Endothelial cell of umbilical vein (primary cell): ENCODE data around the gene NPPA. TPM values are rescaled to one million over a fixed set of nuclear protein-coding genes. Genes with fewer than 3 reads are reported as not detected.
"Not testable (repeated sequence)": the region's sequence is repeated elsewhere in the genome, so short reads cannot be mapped to it uniquely, and the experiment has no call there.

Source experiments
- Bru-seq: library from RNA; stranded (reverse); fragments of 400-500 nt; gene quantifications from one replicate; lab custom pipeline; 2021; lab: Mats Ljungman, UMichigan
- BruChase-seq, 2 experiments: library from RNA; stranded (reverse); fragments of 400-500 nt; gene quantifications; one replicate each; lab custom pipeline; 2021; lab: Mats Ljungman, UMichigan
- BruUV-seq: library from RNA; stranded (reverse); fragments of 400-500 nt; replicated peaks from 2 replicates; lab custom pipeline; 2021; lab: Mats Ljungman, UMichigan
- CTCF ChIA-PET: fragments of 300-600, 350-600 bp; sonication (Branson Sonifier 250); formaldehyde crosslinking; loops from one replicate; lab custom pipeline; 2021; ENCODE audit warnings: antibody characterized with exemption, inconsistent platforms; lab: Charles Lee
- POLR2A ChIA-PET: fragments of 300-600, 350-600 bp; sonication (Branson Sonifier 250); formaldehyde crosslinking; loops from one replicate; lab custom pipeline; 2021; ENCODE audit warnings: antibody characterized with exemption, inconsistent platforms; lab: Charles Lee
- DNase-seq: peaks from one replicate; pipeline ENCODE4 v3.0.0-alpha.2; 2011; ENCODE audit warnings: low read depth, low spot score
- FAIRE-seq: peaks from 2 replicates; lab custom pipeline; 2011; peaks lifted over from hg19 to GRCh38; lab: Jason Lieb, UNC
- H2AFZ ChIP-seq: 2 replicates; pipeline ENCODE4 v1.6.0; 2012; ENCODE audit warnings: low read depth, low read length, control low read depth, inconsistent platforms
- H3K27ac ChIP-seq: 2 replicates; pipeline ENCODE4 v1.5.1; 2011; ENCODE audit warnings: low read depth, mild to moderate bottlenecking, control low read depth, low read length, moderate library complexity; ENCODE audit not compliant: insufficient read depth
- H3K27me3 ChIP-seq, 2 experiments: 2 replicates each; pipeline versions ENCODE4 v1.6.0 to v1.6.1; 2011; ENCODE audit warnings: low read length in 2 of 2, mixed read lengths in 1 of 2; ENCODE audit not compliant: control insufficient read depth in 2 of 2, insufficient read depth in 2 of 2
- H3K36me3 ChIP-seq, 2 experiments: 2 replicates in 1 of 2; 3 replicates in 1 of 2; pipeline ENCODE4 v1.5.1; 2011; ENCODE audit warnings: low read length in 2 of 2, mild to moderate bottlenecking in 1 of 2, moderate library complexity in 1 of 2; ENCODE audit not compliant: control insufficient read depth in 2 of 2, insufficient read depth in 2 of 2; ENCODE audit errors: extremely low read depth in 1 of 2
- H3K4me1 ChIP-seq: 3 replicates; pipeline ENCODE4 v1.5.1; 2011; ENCODE audit warnings: mild to moderate bottlenecking, low read length; ENCODE audit not compliant: control insufficient read depth, insufficient read depth; ENCODE audit errors: extremely low read depth
- H3K4me2 ChIP-seq: 2 replicates; pipeline ENCODE4 v1.6.1; 2011; ENCODE audit warnings: low read length, control low read depth, mixed read lengths; ENCODE audit not compliant: insufficient read depth
- H3K4me3 ChIP-seq, 3 experiments: fragments of 200-600 bp in 1 of 3; sonication (generic), shearing (Covaris generic) in 1 of 3; replicated peaks in 1 of 3; 2 replicates each; pipeline ENCODE4 v1.5.1; 2011 to 2016; ENCODE audit warnings: control low read depth in 3 of 3, low read length in 3 of 3, mild to moderate bottlenecking in 2 of 3, inconsistent platforms in 1 of 3, low read depth in 1 of 3, moderate library complexity in 1 of 3; ENCODE audit not compliant: insufficient read depth in 1 of 3
- H3K79me2 ChIP-seq: 2 replicates; pipeline ENCODE4 v1.6.0; 2012; ENCODE audit warnings: low read length, inconsistent platforms; ENCODE audit not compliant: control insufficient read depth, insufficient read depth
- H3K9ac ChIP-seq: replicated peaks from 2 replicates; pipeline ENCODE3; 2011; ENCODE audit warnings: low read length, control low read depth; ENCODE audit not compliant: insufficient read depth; ENCODE audit errors: extremely low read depth
- H3K9me1 ChIP-seq: replicated peaks from 3 replicates; pipeline ENCODE4 v1.6.0; 2011; ENCODE audit warnings: mild to moderate bottlenecking, low read length; ENCODE audit not compliant: control insufficient read depth, insufficient read depth; ENCODE audit errors: extremely low read depth
- H3K9me3 ChIP-seq: replicated peaks from 2 replicates; pipeline ENCODE4 v1.5.1; 2012; ENCODE audit warnings: low read length, inconsistent platforms; ENCODE audit not compliant: control insufficient read depth, insufficient read depth
- H4K20me1 ChIP-seq: replicated peaks from 2 replicates; pipeline ENCODE3; 2011; ENCODE audit warnings: mild to moderate bottlenecking, low read length; ENCODE audit not compliant: control insufficient read depth, insufficient read depth; ENCODE audit errors: extremely low read depth
- EZH2 ChIP-seq: IDR thresholded peaks from 2 replicates; pipeline ENCODE4 v1.6.1; 2012; ENCODE audit warnings: borderline replicate concordance, low read depth, mild to moderate bottlenecking, moderate library complexity, low read length, inconsistent platforms; ENCODE audit not compliant: severe bottlenecking
- FOS ChIP-seq: IDR thresholded peaks from 2 replicates; pipeline ENCODE4 v1.6.1; 2011; ENCODE audit warnings: mild to moderate bottlenecking, low read length, moderate library complexity, borderline replicate concordance; ENCODE audit not compliant: insufficient read depth
- GATA2 ChIP-seq: IDR thresholded peaks from 2 replicates; pipeline ENCODE4 v1.7.0; 2011; ENCODE audit warnings: low read depth, mild to moderate bottlenecking, moderate library complexity, mixed read lengths, low read length; ENCODE audit not compliant: insufficient read length, insufficient read depth
- JUN ChIP-seq: IDR thresholded peaks from 2 replicates; pipeline ENCODE4 v1.6.1; 2011; ENCODE audit warnings: borderline replicate concordance, low read depth; ENCODE audit not compliant: insufficient read length, insufficient read depth
- MYC ChIP-seq: IDR thresholded peaks from one replicate; pipeline ENCODE4 v1.6.1; 2011; ENCODE audit warnings: mild to moderate bottlenecking, low read depth, low read length
- POLR2A ChIP-seq: IDR thresholded peaks from 2 replicates; pipeline ENCODE4 v1.6.1; 2012; ENCODE audit warnings: low read depth, mild to moderate bottlenecking, control low read depth, low read length
- POLR2AphosphoS5 ChIP-seq: IDR thresholded peaks from 2 replicates; pipeline ENCODE4 v1.6.1; 2012; ENCODE audit warnings: low read depth, mild to moderate bottlenecking, control low read depth, low read length, moderate library complexity; ENCODE audit not compliant: insufficient read depth
- dilution Hi-C: fragments of 300-500 bp; cut with MboI; formaldehyde crosslinking; loops from one replicate; pipeline ENCODE4 v1.15.0; 2019; ENCODE audit warnings: low sequenced_read_pairs; ENCODE audit not compliant: extremely low pct_ligation_motif_present
- intact Hi-C: fragments of 100-400 bp; cut with micrococcal nuclease; formaldehyde crosslinking; loops from one replicate; pipeline ENCODE4 v1.10.0; 2022
- long read RNA-seq: library from polyadenylated mRNA; stranded (forward); transcript quantifications from one replicate; pipeline ENCODE4 v2.0.0, GENCODE V29; 2021
- polyA minus RNA-seq, 3 experiments: library from RNA; depleted of rRNA, polyadenylated mRNA; stranded (reverse); fragments of >200 nt; gene quantifications; 1 replicate in 1 of 3; 2 replicates in 2 of 3; pipeline ENCODE4 v1.2.3, GENCODE V29; 2011
- polyA plus RNA-seq, 4 experiments: library from polyadenylated mRNA; depleted of rRNA in 3 of 4; stranded (reverse) in 3 of 4; unstranded in 1 of 4; fragments of >200 nt; gene quantifications; 2 replicates each; pipeline versions ENCODE4 v1.2.1 to v1.2.3, GENCODE V29; 2011 to 2012; ENCODE audit warnings: missing spikeins in 1 of 4
- total RNA-seq: library from RNA; stranded (reverse); gene quantifications from 2 replicates; pipeline ENCODE4 v1.2.3, GENCODE V29; 2021
- TF ChIP-seq, protein P1 (sequence below): IDR thresholded peaks from 2 replicates; pipeline ENCODE4 v1.6.1; 2011; ENCODE audit not compliant: insufficient read depth, insufficient read length
- TF ChIP-seq, protein P2 (sequence below), 2 donors: IDR thresholded peaks; 1 replicate in 1 of 2; 2 replicates in 1 of 2; pipeline ENCODE4 v1.5.1; 2011; ENCODE audit warnings: low read length in 2 of 2, mild to moderate bottlenecking in 2 of 2, moderate library complexity in 2 of 2, control low read depth in 1 of 2, inconsistent platforms in 1 of 2, low read depth in 1 of 2; ENCODE audit not compliant: insufficient read depth in 1 of 2; ENCODE audit errors: extremely low read depth in 1 of 2

NPPA gene
- total RNA-seq, result not detected in 2 replicates
- not detected in 2 replicates for polyA plus RNA-seq
- not detected in 2 replicates for polyA plus RNA-seq (2011; cell fraction: cytosol; rRNA removed)
- not detected in 2 replicates for polyA plus RNA-seq (2011; cell fraction: nucleus; rRNA removed)
- polyA plus RNA-seq (2012), result 0.32 TPM in 1 of 2 replicates, not detected in the other
- not detected in 2 replicates for polyA minus RNA-seq
- not detected for polyA minus RNA-seq (2011; cell fraction: cytosol; rRNA and poly(A)+ RNA removed)
- not detected in 2 replicates for polyA minus RNA-seq (2011; cell fraction: nucleus; rRNA and poly(A)+ RNA removed)
- not detected for Bru-seq, nascent RNA
- BruChase-seq, experiment 1, labeled RNA remaining after a 6-hour chase, result not detected
- not detected for BruChase-seq, experiment 2, labeled RNA remaining after a 2-hour chase
- long read RNA-seq, partial matches to known transcripts, result 0 of 2 reads
- long read RNA-seq, other reads (novel, unspliced or antisense), result 2 of 2 reads

GRCh38 chr1:11847667-11848372 lies at the start of gene NPPA:
TSS of gene NPPA (minus strand) at chr1:11847783. CDS start at chr1:11847684, 99 bp downstream.
- H3K36me3 ChIP-seq, result peaks cover 0 to 22% of the 10 kb centered on the region in 2 experiments
- no peak within 1 kb of the TSS for H3K9ac ChIP-seq
- FAIRE-seq, result no peak
- CTCF ChIA-PET, result interaction anchor here (1.0 to 1.5 kb wide), 4 partner anchors 9 to 39 kb away, joined by 4 to 5 read pairs (median 4); partner anchors contain the start of gene NPPB
- H2AFZ ChIP-seq, result no peak within 1 kb of the TSS
- H3K27ac ChIP-seq, result no peak within 1 kb of the TSS
- intact Hi-C loops, result no loop called here
- no TSS peak for BruUV-seq
- H3K4me2 ChIP-seq, result no peak within 1 kb of the TSS
- no peaks in the 10 kb centered on the region for H3K9me1 ChIP-seq
- TF ChIP-seq, protein P1, sequence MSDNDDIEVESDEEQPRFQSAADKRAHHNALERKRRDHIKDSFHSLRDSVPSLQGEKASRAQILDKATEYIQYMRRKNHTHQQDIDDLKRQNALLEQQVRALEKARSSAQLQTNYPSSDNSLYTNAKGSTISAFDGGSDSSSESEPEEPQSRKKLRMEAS, result no peak
- no peak for TF ChIP-seq GATA2
- TF ChIP-seq, protein P2, sequence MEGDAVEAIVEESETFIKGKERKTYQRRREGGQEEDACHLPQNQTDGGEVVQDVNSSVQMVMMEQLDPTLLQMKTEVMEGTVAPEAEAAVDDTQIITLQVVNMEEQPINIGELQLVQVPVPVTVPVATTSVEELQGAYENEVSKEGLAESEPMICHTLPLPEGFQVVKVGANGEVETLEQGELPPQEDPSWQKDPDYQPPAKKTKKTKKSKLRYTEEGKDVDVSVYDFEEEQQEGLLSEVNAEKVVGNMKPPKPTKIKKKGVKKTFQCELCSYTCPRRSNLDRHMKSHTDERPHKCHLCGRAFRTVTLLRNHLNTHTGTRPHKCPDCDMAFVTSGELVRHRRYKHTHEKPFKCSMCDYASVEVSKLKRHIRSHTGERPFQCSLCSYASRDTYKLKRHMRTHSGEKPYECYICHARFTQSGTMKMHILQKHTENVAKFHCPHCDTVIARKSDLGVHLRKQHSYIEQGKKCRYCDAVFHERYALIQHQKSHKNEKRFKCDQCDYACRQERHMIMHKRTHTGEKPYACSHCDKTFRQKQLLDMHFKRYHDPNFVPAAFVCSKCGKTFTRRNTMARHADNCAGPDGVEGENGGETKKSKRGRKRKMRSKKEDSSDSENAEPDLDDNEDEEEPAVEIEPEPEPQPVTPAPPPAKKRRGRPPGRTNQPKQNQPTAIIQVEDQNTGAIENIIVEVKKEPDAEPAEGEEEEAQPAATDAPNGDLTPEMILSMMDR (IDR thresholded peaks at IDR 0.05; ENCODE audit: extremely low read depth in 1 of 2, insufficient read depth in 1 of 2, low read depth in 1 of 2, low read length in 2 of 2), result no peak
- TF ChIP-seq JUN, result no peak
- TF ChIP-seq EZH2, result no peak
- no peak for TF ChIP-seq POLR2AphosphoS5
- no peak for TF ChIP-seq POLR2A
- no peak for TF ChIP-seq MYC
- no peak for TF ChIP-seq FOS
- H3K79me2 ChIP-seq, result no peaks in the 10 kb centered on the region
- H3K4me3 ChIP-seq, result no peak within 1 kb of the TSS
- DNase-seq, result no peak
- POLR2A ChIA-PET, result no interaction called here
- H3K27me3 ChIP-seq, result no peaks in the 10 kb centered on the region
- no peaks in the 10 kb centered on the region for H3K9me3 ChIP-seq
- H4K20me1 ChIP-seq, result no peaks in the 10 kb centered on the region
- dilution Hi-C loops, result no loop called here
- H3K4me1 ChIP-seq, result no peaks in the 10 kb centered on the region

GRCh38 chr1:11894501-11894900 lies 46.9 kb upstream of the NPPA start:
- H3K27me3 ChIP-seq, result peaks cover 13 to 15% of the 10 kb centered on the region in 2 experiments
- CTCF ChIA-PET, result interaction anchor here (0.9 to 3.9 kb wide), 3 partner anchors 21 to 857 kb away, joined by 3 to 42 read pairs (median 3); no protein-coding TSS in a partner anchor

More at GRCh38 chr1:11894501-11894900, 46.9 kb upstream of the NPPA start:
- BruUV-seq, H3K27ac ChIP-seq, H3K4me3 ChIP-seq, H3K4me2 ChIP-seq, H3K9me3 ChIP-seq, H2AFZ ChIP-seq, DNase-seq, H3K4me1 ChIP-seq, FAIRE-seq, POLR2A ChIA-PET, H3K79me2 ChIP-seq, dilution Hi-C loops, H3K9me1 ChIP-seq, H3K9ac ChIP-seq, H4K20me1 ChIP-seq, H3K36me3 ChIP-seq: not testable (repeated sequence)
- intact Hi-C loops, result loop anchor here (1.0 to 2.0 kb wide), 3 partner anchors 30 to 244 kb away; no protein-coding TSS in a partner anchor
